ENCODE data around the gene TFAP2E. TPM values are rescaled to one million over a fixed set of nuclear protein-coding genes. Genes with fewer than 3 reads are reported as not detected.
A peak's percentile ranks its signal among the peaks of the same experiment; 100 is the strongest.

TFAP2E gene
- total RNA-seq, 1 donor from 2014 or later: 1.1 TPM

GRCh38 chr1:35557118-35557610 lies 15.9 kb upstream of the TFAP2E start, which contains the start of gene KIAA0319L:
TSS of gene KIAA0319L (minus strand) at chr1:35557403. CDS start at chr1:35554491, 2,912 bp downstream.
- ATAC-seq: peak; percentile 69

DNA sequence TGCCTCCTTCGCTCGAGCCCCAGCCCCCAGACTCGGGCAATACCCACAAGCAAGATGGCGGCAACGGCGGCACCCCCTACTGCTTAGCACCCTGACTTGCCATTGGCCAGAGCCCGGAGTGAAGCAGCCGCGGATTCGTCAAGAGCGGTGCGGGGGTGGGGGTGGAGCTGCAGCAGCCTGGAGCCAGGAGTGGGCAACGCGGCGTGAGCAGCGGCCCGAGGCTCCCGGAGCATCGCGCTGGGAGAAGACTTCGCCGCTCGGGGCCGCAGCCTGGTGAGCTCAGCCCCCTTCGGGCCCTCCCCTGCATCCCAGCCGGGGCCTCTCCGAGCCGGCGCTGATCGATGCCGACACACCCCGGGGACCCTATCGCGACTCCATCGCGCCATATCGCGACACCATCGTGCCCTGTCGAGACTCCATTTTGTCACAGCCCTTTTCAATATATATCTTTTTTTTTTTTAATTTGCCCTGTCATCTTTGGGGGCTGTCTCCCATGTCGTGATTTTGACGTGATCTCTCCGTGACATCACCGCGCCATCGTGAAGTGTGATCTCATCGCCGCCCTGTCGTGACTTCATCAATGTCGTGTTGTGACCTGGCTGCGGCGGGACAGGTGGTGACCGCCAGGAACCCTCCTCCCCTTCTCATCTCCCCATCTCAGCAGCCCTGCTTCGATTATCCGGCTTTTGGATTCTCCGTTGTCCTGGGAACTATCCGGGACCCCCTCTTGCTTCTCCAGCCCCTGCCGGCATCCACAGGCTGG lies 15.3 kb upstream of the TFAP2E start, which contains the start of gene NCDN:
TSS of gene NCDN (plus strand) at position 189 of the 763 bp plus-strand sequence. CDS start at position 581, 392 bp downstream.
- ATAC-seq: peak; percentile 89

GRCh38 chr1:35558374-35559316 lies 14.5 kb upstream of the TFAP2E start:
- no peak for ATAC-seq

- no peak for ATAC-seq
These were observed 13.7 kb upstream of the TFAP2E start for GRCh38 chr1:35559317-35559944.

- ATAC-seq: no peak
These were observed 12.6 kb upstream of the TFAP2E start for GRCh38 chr1:35560256-35561225.

- no peak for ATAC-seq
These were observed 11.7 kb upstream of the TFAP2E start for GRCh38 chr1:35561297-35561971.

DNA sequence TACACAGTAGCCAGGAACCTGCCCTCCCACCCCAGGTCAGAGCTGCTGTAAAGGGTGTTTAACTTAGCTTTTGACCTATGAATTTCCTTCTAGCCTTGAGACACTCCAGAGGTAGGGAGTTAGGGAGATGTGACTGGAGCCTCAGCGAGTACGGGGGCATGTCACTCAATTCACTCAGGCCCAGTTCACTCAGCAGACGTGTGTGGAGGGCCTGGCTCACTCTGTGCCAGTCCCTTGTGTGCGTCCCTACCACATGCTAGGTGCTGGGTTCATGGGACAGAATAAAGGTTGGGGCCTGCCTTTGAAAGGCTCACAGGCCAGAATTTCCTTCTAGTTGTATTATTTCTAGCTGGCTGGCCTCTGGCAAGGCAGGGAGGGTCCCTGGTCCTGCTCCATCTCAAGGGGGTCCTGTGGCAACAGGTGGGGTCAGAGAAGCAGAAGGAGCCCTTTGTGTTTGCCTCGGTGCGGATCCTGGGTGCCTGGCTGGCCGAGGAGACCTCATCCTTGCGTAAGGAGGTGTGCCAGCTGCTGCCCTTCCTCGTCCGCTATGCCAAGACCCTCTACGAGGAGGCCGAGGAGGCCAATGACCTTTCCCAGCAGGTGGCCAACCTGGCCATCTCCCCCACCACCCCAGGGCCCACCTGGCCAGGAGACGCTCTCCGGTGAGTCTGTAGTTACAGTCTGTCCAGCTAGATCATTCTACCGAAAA lies 11.0 kb upstream of the TFAP2E start:
- no peak for ATAC-seq

DNA sequence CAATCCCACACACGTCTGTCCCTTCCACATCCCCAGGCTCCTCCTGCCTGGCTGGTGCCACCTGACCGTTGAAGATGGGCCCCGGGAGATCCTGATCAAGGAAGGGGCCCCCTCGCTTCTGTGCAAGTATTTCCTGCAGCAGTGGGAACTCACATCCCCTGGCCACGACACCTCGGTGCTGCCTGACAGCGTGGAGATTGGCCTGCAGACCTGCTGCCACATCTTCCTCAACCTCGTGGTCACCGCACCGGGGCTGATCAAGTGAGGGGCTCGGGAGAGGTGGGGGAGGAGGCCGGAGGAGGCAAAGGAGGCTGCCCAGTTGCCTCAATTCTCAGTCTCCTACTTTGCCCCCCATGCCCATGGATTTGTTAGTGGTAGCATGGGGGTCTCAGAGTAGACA lies 9.9 kb upstream of the TFAP2E start:
- no peak for ATAC-seq

- peak; percentile 50 for ATAC-seq
These were observed 8.9 kb upstream of the TFAP2E start for GRCh38 chr1:35564037-35564883.

- no peak for ATAC-seq
These were observed 8.0 kb upstream of the TFAP2E start for GRCh38 chr1:35564884-35565741.

GRCh38 chr1:35565742-35566133 lies 7.4 kb upstream of the TFAP2E start:
- ATAC-seq: no peak

DNA sequence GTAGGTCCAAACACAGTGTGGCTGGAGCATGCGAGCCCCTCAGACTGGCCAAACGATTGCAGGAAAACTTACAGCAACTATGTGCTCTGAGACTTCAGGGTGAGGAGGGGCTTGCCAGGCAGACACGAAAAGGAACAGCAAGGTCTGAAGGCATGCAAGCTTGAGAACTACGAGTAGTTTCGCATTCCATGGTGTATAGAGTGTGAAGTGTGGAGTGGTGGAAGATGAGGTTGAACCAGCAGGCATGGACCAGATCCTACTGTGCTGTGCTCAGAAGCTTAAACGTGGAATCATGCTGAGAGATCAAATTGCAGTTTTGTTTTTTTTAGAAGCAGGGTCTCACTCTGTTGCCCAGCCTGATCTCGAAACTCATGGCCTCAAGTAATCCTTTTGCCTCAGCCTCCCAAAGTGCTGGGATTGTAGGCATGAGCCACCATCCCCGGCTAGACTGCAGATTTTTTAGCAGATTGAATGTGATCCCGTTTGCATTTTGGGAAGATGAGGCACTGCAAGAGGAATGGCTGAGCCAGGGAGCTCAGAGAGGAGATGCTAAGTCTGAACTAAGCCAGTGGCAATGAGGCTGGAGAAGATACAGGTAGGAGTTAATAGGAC lies 5.1 kb upstream of the TFAP2E start:
- no peak for ATAC-seq

DNA sequence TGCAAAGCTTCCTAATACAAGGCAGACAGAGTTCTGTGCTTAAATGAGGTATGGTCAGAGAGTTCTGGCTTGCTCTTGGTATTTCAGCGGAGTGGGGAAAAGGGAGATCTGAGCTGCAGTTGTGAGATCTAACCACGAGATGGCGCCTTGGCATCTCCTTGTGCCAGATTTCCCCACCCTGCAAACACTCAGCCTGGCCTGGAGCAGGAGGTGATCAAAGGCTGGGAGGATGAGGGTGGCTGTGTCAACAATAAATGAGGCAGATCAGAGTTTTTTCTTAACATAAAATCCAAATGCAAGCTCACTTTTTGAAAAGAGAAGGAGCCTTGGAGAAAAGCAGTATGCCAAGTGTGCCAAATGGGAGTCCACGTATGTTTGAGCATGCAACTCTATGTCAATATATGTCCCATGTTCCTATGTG lies 4.1 kb upstream of the TFAP2E start:
- ATAC-seq: peak; percentile 40

DNA sequence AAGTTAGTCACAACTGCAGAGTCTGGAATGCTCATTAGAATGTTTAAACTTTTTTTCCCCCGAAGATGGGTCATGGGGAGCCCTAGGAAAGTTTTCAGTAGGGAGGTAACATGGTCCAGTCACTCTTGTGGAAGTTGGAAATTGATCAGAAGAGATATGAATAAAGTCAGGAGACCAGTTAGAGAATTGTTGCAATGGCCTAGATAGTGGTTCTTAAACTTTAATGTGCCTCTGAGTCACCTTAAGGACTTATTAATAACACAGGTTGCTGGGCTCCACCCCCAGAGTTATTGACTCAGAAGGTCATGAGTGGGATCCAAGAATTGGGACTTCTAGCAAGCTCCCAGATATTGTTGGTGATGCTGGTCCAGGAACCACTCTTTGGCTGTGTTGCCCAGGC lies 3.2 kb upstream of the TFAP2E start:
- no peak for ATAC-seq

- ATAC-seq: no peak
These were observed 2.5 kb upstream of the TFAP2E start for GRCh38 chr1:35570589-35571137.

GRCh38 chr1:35571263-35571662 lies 1.9 kb upstream of the TFAP2E start:
- ATAC-seq: no peak

- peak; percentile 19 for ATAC-seq
These were observed 818 bp upstream of the TFAP2E start for GRCh38 chr1:35572296-35572695.

Data from esophagus mucosa (tissue), 1 donor.